Uterus (tissue), 2 donors: ENCODE measurements around the gene PRR33.

Experiments used
- POLR2A ChIP-seq, 2 donors: fragments of 450-650 bp; IDR thresholded peaks; one replicate each; pipeline ENCODE4 v1.6.1; 2016; ENCODE audit warnings: antibody characterized with exemption in 2 of 2, mild to moderate bottlenecking in 1 of 2, moderate library complexity in 1 of 2
- TF ChIP-seq, protein P1 (sequence below), 4 experiments: fragments of 200-600 bp in 2 of 4; fragments of 450-650 bp in 2 of 4; sonication (generic) in 2 of 4; IDR thresholded peaks; one replicate each; pipeline ENCODE4 v1.5.1; 2016 to 2019; ENCODE audit warnings: antibody characterized with exemption in 4 of 4, mild to moderate bottlenecking in 2 of 4, moderate library complexity in 1 of 4

DNA sequence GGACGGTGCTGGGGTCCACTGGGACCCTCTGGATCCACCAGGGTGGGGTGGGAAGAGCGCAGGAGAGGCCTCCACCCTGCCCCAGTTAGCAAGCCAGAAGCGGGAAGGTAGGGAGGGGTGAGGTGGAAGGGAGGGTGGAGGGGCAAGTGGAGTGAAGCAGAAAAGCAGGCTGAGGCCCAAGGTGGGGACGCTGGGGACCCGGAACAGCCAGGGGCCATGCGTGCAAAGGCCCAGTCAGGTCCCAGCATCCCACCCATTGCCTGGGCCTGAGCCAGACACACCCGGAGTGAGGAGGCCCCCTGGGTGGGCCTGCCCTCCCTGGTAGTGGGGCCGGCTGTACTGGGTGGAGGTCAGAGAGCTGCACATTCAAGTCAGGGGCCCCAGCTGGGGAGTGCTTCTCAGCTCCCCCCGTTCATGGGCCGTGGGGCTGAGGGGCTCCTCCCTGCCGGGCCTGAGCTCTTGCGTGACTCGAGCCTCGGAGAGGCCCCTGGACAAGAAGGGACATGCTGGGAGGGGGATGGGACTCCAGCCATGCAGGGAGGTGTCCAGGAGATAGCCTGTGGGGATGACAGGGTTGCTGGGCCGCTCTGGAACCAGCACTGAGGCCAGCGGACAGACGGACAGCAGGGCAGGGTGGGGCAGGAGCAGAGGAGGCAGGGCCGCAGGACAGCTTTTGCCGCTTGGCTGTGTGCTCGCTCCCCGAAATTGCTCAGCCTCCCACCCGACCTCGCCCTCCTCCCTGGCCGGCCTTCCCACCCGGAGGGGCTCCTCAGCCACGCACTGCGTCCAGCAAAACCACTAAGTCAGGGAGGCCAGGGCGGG, 35.5 kb upstream of the PRR33 start:
- TF ChIP-seq, protein P1, sequence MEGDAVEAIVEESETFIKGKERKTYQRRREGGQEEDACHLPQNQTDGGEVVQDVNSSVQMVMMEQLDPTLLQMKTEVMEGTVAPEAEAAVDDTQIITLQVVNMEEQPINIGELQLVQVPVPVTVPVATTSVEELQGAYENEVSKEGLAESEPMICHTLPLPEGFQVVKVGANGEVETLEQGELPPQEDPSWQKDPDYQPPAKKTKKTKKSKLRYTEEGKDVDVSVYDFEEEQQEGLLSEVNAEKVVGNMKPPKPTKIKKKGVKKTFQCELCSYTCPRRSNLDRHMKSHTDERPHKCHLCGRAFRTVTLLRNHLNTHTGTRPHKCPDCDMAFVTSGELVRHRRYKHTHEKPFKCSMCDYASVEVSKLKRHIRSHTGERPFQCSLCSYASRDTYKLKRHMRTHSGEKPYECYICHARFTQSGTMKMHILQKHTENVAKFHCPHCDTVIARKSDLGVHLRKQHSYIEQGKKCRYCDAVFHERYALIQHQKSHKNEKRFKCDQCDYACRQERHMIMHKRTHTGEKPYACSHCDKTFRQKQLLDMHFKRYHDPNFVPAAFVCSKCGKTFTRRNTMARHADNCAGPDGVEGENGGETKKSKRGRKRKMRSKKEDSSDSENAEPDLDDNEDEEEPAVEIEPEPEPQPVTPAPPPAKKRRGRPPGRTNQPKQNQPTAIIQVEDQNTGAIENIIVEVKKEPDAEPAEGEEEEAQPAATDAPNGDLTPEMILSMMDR (IDR thresholded peaks at IDR 0.05) = no peak
- no peak for TF ChIP-seq POLR2A (IDR thresholded peaks at IDR 0.05)
